HCT116 (cell line): ENCODE measurements around the gene DNAL4. TPM values are rescaled to one million over a fixed set of nuclear protein-coding genes. Genes with fewer than 3 reads are reported as not detected.

ENCODE experiments used
- ATAC-seq: fragments of 200-7000 bp; cut with Tn5 transposase; 2 replicates; pipeline ENCODE4 v1.9.1; 2020; ENCODE audit warnings: mild to moderate bottlenecking, moderate library complexity
- BruUV-seq: library from RNA; stranded (reverse); fragments of 400-500 nt; replicated peaks from 2 replicates; lab custom pipeline; 2021; lab: Mats Ljungman, UMichigan
- CTCF ChIA-PET: fragments of 300-600 bp; sonication (Branson Sonifier 250); formaldehyde crosslinking; loops from one replicate; lab custom pipeline; 2021; ENCODE audit warnings: antibody characterized with exemption; lab: Charles Lee
- POLR2A ChIA-PET: fragments of 300-600, 350-600 bp; sonication (Branson Sonifier 250); formaldehyde crosslinking; loops from one replicate; lab custom pipeline; 2021; ENCODE audit warnings: antibody characterized with exemption; lab: Charles Lee
- RAD21 ChIA-PET, 2 experiments: fragments of 300-600 bp; sonication (Branson Sonifier 250); formaldehyde crosslinking; loops; one replicate each; lab custom pipeline; 2023; ENCODE audit warnings: low total read pairs in 2 of 2; ENCODE audit not compliant: uncharacterized antibody in 2 of 2, unreplicated experiment in 2 of 2, low non-redundant PET in 1 of 2; lab: Charles Lee
- DNase-seq: peaks from one replicate; pipeline ENCODE4 v3.0.0-alpha.2; 2010; ENCODE audit warnings: low read depth, low spot score
- H2AFZ ChIP-seq: fragments of 200-600 bp; shearing (Covaris generic), sonication (generic); 2 replicates; pipeline ENCODE4 v1.6.1; 2017; ENCODE audit warnings: low read depth, mixed run types, mixed read lengths, antibody characterized with exemption, low read length; ENCODE audit not compliant: poor library complexity, severe bottlenecking
- H3K27ac ChIP-seq: 2 replicates; pipeline ENCODE4 v1.5.1; 2012; ENCODE audit warnings: low read depth, low read length
- H3K27me3 ChIP-seq: fragments of 200-600 bp; sonication (generic); 2 replicates; pipeline ENCODE4 v1.6.1; 2016; ENCODE audit warnings: mixed run types, low read length, mixed read lengths; ENCODE audit not compliant: insufficient read depth
- H3K36me3 ChIP-seq, 2 experiments: fragments of 200-500 bp in 1 of 2; fragments of 200-600 bp in 1 of 2; sonication (Bioruptor generic) in 1 of 2; sonication (generic) in 1 of 2; 2 replicates each; pipeline versions ENCODE4 v1.5.1 to v1.6.1; 2014 to 2016; ENCODE audit warnings: low read length in 2 of 2, inconsistent platforms in 1 of 2, mixed read lengths in 1 of 2, mixed run types in 1 of 2; ENCODE audit not compliant: insufficient read depth in 2 of 2, control insufficient read depth in 1 of 2
- H3K4me1 ChIP-seq, 2 experiments: fragments of 200-600 bp in 1 of 2; sonication (generic) in 1 of 2; 2 replicates each; pipeline versions ENCODE4 v1.5.1 to v1.6.1; 2012 to 2017; ENCODE audit warnings: low read length in 2 of 2, inconsistent platforms in 1 of 2, mild to moderate bottlenecking in 1 of 2, mixed read lengths in 1 of 2, mixed run types in 1 of 2, moderate library complexity in 1 of 2; ENCODE audit not compliant: insufficient read depth in 2 of 2, control insufficient read depth in 1 of 2
- H3K4me2 ChIP-seq: fragments of 200-600 bp; sonication (generic); 2 replicates; pipeline ENCODE4 v1.6.1; 2017; ENCODE audit warnings: mixed run types, low read length, mixed read lengths
- H3K4me3 ChIP-seq, 2 experiments: fragments of 200-600 bp in 1 of 2; sonication (generic) in 1 of 2; replicated peaks in 1 of 2; 2 replicates each; pipeline ENCODE4 v1.5.1; 2011 to 2016; ENCODE audit warnings: low read length in 2 of 2, control low read depth in 1 of 2, low read depth in 1 of 2, mild to moderate bottlenecking in 1 of 2, mixed read lengths in 1 of 2, mixed run types in 1 of 2
- H3K79me2 ChIP-seq: fragments of 200-600 bp; sonication (generic); 2 replicates; pipeline ENCODE4 v1.6.1; 2017; ENCODE audit warnings: mild to moderate bottlenecking, mixed run types, low read length, moderate library complexity, mixed read lengths; ENCODE audit not compliant: insufficient read depth
- H3K9ac ChIP-seq: fragments of 200-600 bp; sonication (generic); 2 replicates; pipeline ENCODE4 v1.6.1; 2016; ENCODE audit warnings: low read length, mixed read lengths
- H3K9me2 ChIP-seq: fragments of 200-600 bp; sonication (generic), shearing (Covaris generic); 2 replicates; pipeline ENCODE4 v1.6.1; 2017; ENCODE audit warnings: mixed run types, mild to moderate bottlenecking, moderate library complexity; ENCODE audit not compliant: insufficient read depth
- H3K9me3 ChIP-seq, 2 experiments: fragments of 200-500 bp in 1 of 2; fragments of 200-600 bp in 1 of 2; sonication (Bioruptor generic) in 1 of 2; sonication (generic) in 1 of 2; 2 replicates each; pipeline ENCODE4 v1.6.1; 2014 to 2017; ENCODE audit warnings: low read length in 2 of 2, mixed read lengths in 2 of 2, inconsistent platforms in 1 of 2, low read depth in 1 of 2, mild to moderate bottlenecking in 1 of 2, mixed run types in 1 of 2, moderate library complexity in 1 of 2; ENCODE audit not compliant: control insufficient read depth in 1 of 2, insufficient read depth in 1 of 2
- H4K20me1 ChIP-seq: fragments of 200-600 bp; sonication (generic), shearing (Covaris generic); 2 replicates; pipeline ENCODE4 v1.6.1; 2017; ENCODE audit warnings: mixed run types, mild to moderate bottlenecking, moderate library complexity; ENCODE audit not compliant: insufficient read depth
- CBX3 ChIP-seq: IDR thresholded peaks from 2 replicates; pipeline ENCODE4 v1.6.1; 2012; ENCODE audit warnings: low read depth
- CEBPB ChIP-seq: IDR thresholded peaks from 2 replicates; pipeline ENCODE4 v1.6.1; 2012; ENCODE audit warnings: low read depth
- ELF1 ChIP-seq: IDR thresholded peaks from 2 replicates; pipeline ENCODE4 v1.6.1; 2012; ENCODE audit warnings: low read depth, borderline replicate concordance
- EZH2 ChIP-seq: fragments of 200-600 bp; sonication (generic); IDR thresholded peaks from 2 replicates; pipeline ENCODE4 v1.6.1; 2017; ENCODE audit warnings: antibody characterized with exemption, mixed run types
- FOSL1 ChIP-seq: IDR thresholded peaks from 2 replicates; pipeline ENCODE4 v1.6.1; 2012; ENCODE audit warnings: low read depth
- MAX ChIP-seq: IDR thresholded peaks from 2 replicates; pipeline ENCODE4 v1.6.1; 2012
- POLR2A ChIP-seq: IDR thresholded peaks from 2 replicates; pipeline ENCODE4 v1.7.0; 2011; ENCODE audit warnings: borderline replicate concordance; ENCODE audit not compliant: insufficient read depth, insufficient read length; ENCODE audit errors: extremely low read depth
- POLR2AphosphoS5 ChIP-seq: IDR thresholded peaks from 2 replicates; pipeline ENCODE4 v1.6.1; 2011; ENCODE audit warnings: mild to moderate bottlenecking, low read depth, low read length, moderate library complexity
- RAD21 ChIP-seq: IDR thresholded peaks from 2 replicates; pipeline ENCODE4 v1.6.1; 2012; ENCODE audit warnings: low read depth, mild to moderate bottlenecking
- SIN3A ChIP-seq: IDR thresholded peaks from 2 replicates; pipeline ENCODE4 v1.6.1; 2012; ENCODE audit warnings: low read depth
- SP1 ChIP-seq: IDR thresholded peaks from 2 replicates; pipeline ENCODE4 v1.6.1; 2012; ENCODE audit warnings: low read depth
- TCF7L2 ChIP-seq: IDR thresholded peaks from 2 replicates; pipeline ENCODE4 v1.7.0; 2011; ENCODE audit warnings: borderline replicate concordance, inconsistent platforms; ENCODE audit not compliant: insufficient read depth, insufficient read length; ENCODE audit errors: extremely low read depth
- ZFX ChIP-seq: fragments of 450-650 bp; IDR thresholded peaks from 2 replicates; pipeline ENCODE4 v1.6.1; 2017
- intact Hi-C: fragments of 100-400 bp; cut with micrococcal nuclease; formaldehyde crosslinking; loops from 2 replicates; pipeline ENCODE4 v1.10.0; 2022
- total RNA-seq: library from RNA; stranded (reverse); gene quantifications from one replicate; pipeline ENCODE4 v1.2.1, GENCODE V29; 2021; ENCODE audit not compliant: unreplicated experiment
- TF ChIP-seq, protein P1 (sequence below): IDR thresholded peaks from 2 replicates; pipeline ENCODE4 v1.6.1; 2012

The DNAL4 gene
- total RNA-seq, 1 experiment from 2014 or later = 18.3 TPM

DNA sequence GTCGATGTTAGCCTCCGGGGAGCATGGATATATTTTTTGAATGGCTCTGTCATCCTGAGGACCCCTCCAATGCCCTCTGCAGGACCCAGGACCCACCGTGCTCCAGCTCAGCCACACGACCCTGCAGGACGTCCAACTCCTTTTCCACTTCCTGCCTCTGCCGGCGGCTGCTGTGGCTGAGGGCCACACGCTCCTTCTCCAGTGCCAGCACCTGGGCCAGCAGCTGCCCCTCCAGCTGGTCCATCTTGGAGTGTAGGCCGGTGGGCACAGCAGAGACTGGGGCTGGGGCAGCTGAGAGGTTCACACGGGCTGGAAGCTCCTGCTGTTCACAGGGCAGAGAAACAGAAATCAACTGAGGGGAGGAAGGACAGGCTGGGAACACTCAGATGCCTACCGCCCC lies 34.2 kb upstream of the DNAL4 start:
- ChIA-PET RAD21 (no interaction called here), CTCF (no interaction called here), POLR2A (no interaction called here)
- TF ChIP-seq CEBPB (no peak), CBX3 (no peak), ZFX (no peak), MAX (no peak)
- TF ChIP-seq, protein P1, sequence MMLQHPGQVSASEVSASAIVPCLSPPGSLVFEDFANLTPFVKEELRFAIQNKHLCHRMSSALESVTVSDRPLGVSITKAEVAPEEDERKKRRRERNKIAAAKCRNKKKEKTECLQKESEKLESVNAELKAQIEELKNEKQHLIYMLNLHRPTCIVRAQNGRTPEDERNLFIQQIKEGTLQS = no peak
- Histone ChIP-seq H3K4me2 (no peak overlapping the region), H3K79me2 (no peaks in the 10 kb centered on the region), H3K4me3 (no peak overlapping the region), H3K9ac (no peak overlapping the region), H3K36me3 (no peaks in the 10 kb centered on the region), H3K4me1 (peaks cover 5 to 15% of the 10 kb centered on the region in 2 experiments), H3K9me2 (no peaks in the 10 kb centered on the region), H3K27me3 (no peaks in the 10 kb centered on the region), H3K9me3 (no peaks in the 10 kb centered on the region), H2AFZ (no peak overlapping the region), H4K20me1 (no peaks in the 10 kb centered on the region), H3K27ac (no peak overlapping the region)
- BruUV-seq = no TSS peak
- DNase-seq (no peak), ATAC-seq (no peak)
- intact Hi-C loops = no loop called here

- no peaks in the 10 kb centered on the region for H3K36me3 ChIP-seq
- no peak overlapping the region for H3K9ac ChIP-seq
- H3K9me2 ChIP-seq = no peaks in the 10 kb centered on the region
- no peak overlapping the region for H3K4me2 ChIP-seq
- no TSS peak for BruUV-seq
- H3K27me3 ChIP-seq = no peaks in the 10 kb centered on the region
- RAD21 ChIA-PET = no interaction called here
- no peak overlapping the region for H3K4me3 ChIP-seq
- no peaks in the 10 kb centered on the region for H3K79me2 ChIP-seq
- H3K4me1 ChIP-seq = peaks cover 5 to 15% of the 10 kb centered on the region in 2 experiments
- H3K27ac ChIP-seq = no peak overlapping the region
- no peak for ATAC-seq
- H4K20me1 ChIP-seq = no peaks in the 10 kb centered on the region
- TF ChIP-seq ELF1 (no peak), ZFX (no peak), EZH2 (no peak), FOSL1 (no peak), POLR2A (no peak), SP1 (no peak), POLR2AphosphoS5 (no peak), CEBPB (no peak), TCF7L2 (no peak), SIN3A (no peak), CBX3 (no peak), RAD21 (no peak)
- TF ChIP-seq, all 23 proteins: peak for 0
- ChIA-PET POLR2A (no interaction called here), CTCF (no interaction called here)
- intact Hi-C loops = no loop called here
- H3K9me3 ChIP-seq = no peaks in the 10 kb centered on the region
- no peak overlapping the region for H2AFZ ChIP-seq
- DNase-seq = no peak
Observed at GRCh38 chr22:38827510-38827909, 33.6 kb upstream of the DNAL4 start.
